ENCODE measurements around the gene POTEF. TPM values are rescaled to one million over a fixed set of nuclear protein-coding genes. Genes with fewer than 3 reads are reported as not detected.

Gene POTEF
- total and polyA plus RNA-seq, 2 of the 4 experiments (the other 2 are of a cell fraction), result not detected

DNA sequence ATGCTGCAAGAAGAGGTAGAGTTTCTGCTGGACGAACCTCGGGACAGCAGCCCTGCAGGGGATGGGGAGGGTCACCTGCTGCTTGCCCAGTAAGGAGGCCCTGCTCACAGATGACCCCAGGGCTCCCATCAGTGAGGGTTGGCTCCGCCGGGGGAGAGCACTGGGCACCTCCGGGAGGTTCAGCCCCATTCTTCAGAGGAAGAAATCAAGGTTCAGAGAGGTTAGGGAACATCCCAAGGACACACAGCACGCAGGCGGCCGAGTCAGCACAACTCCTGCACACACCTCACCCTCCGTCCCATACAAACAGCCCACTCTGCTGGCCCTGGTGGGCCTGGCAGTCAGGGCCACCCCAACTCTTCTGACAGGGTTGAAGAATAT, 27.6 kb upstream of the POTEF start:
- Histone ChIP-seq H4K5ac (ENCODE audit: low read depth, low read length) (no peak overlapping the region), H3K14ac (replicated peaks; ENCODE audit: low read depth, low read length) (no peak overlapping the region), H2BK15ac (ENCODE audit: low read depth, low read length) (no peak overlapping the region), H3K27ac (ENCODE audit: insufficient read depth, low read length) (no peak overlapping the region), H3K23ac (ENCODE audit: low read depth, low read length) (no peak overlapping the region), H3K18ac (ENCODE audit: low read depth, low read length) (no peak overlapping the region), H3K27me3 (ENCODE audit: control insufficient read depth, insufficient read depth, low read length) (no peaks in the 10 kb centered on the region), H3K4me3 (ENCODE audit: insufficient read depth, low read depth, low read length) (no peak overlapping the region), H4K91ac (ENCODE audit: insufficient read depth, low read depth, low read length) (no peak overlapping the region), H3K4me2 (ENCODE audit: low read depth, low read length) (no peak overlapping the region), H3K56ac (ENCODE audit: extremely low read depth, insufficient read depth, low read length) (no peak overlapping the region), H2BK120ac (ENCODE audit: low read depth, low read length) (no peak overlapping the region), H2AK9ac (replicated peaks; ENCODE audit: low read depth, low read length, poor library complexity) (no peak overlapping the region), H3K4ac (ENCODE audit: low read depth, low read length) (no peak overlapping the region), H2BK5ac (ENCODE audit: low read depth, low read length, poor library complexity, severe bottlenecking) (no peak overlapping the region), H2BK20ac (ENCODE audit: low read depth, low read length) (no peak overlapping the region), H2AFZ (replicated peaks; ENCODE audit: low read length, poor library complexity) (no peak overlapping the region), H4K8ac (ENCODE audit: low read depth in 2 of 2, low read length in 2 of 2) (no peak overlapping the region), H3K9me3 (ENCODE audit: control insufficient read depth, insufficient read depth, low read length) (no peaks in the 10 kb centered on the region), H3K79me1 (ENCODE audit: low read depth in 1 of 2, low read length in 2 of 2) (no peaks in the 10 kb centered on the region), H3K4me1 (ENCODE audit: control insufficient read depth, insufficient read depth, low read length) (no peaks in the 10 kb centered on the region), H3K9me1 (ENCODE audit: insufficient read depth, low read length) (no peaks in the 10 kb centered on the region), H2AK5ac (ENCODE audit: low read depth, low read length) (no peak overlapping the region), H4K20me1 (ENCODE audit: insufficient read depth, low read length) (no peaks in the 10 kb centered on the region), H3K9ac (ENCODE audit: low read depth, low read length) (no peak overlapping the region), H3K36me3 (ENCODE audit: control insufficient read depth, insufficient read depth, low read length) (peaks cover 33% of the 10 kb centered on the region; the same call in 1 of the 2 replicates)
- BruUV-seq (replicated peaks), result no TSS peak
- intact Hi-C loops (cut with micrococcal nuclease), result loop anchor here (1.0 kb wide), 1 partner anchor 176 kb away; no protein-coding TSS in a partner anchor
- dilution Hi-C loops (cut with HindIII; ENCODE audit: low sequenced_read_pairs, unreplicated experiment), result no loop called here
- TF ChIP-seq, protein P1, sequence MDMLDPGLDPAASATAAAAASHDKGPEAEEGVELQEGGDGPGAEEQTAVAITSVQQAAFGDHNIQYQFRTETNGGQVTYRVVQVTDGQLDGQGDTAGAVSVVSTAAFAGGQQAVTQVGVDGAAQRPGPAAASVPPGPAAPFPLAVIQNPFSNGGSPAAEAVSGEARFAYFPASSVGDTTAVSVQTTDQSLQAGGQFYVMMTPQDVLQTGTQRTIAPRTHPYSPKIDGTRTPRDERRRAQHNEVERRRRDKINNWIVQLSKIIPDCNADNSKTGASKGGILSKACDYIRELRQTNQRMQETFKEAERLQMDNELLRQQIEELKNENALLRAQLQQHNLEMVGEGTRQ (IDR thresholded peaks at IDR 0.05; ENCODE audit: low read depth, low read length), result no peak
- no peak for TF ChIP-seq NFE2L2 (IDR thresholded peaks at IDR 0.05; ENCODE audit: low read depth, low read length)
- TF ChIP-seq BHLHE40 (IDR thresholded peaks at IDR 0.05; ENCODE audit: low read depth, low read length), result no peak
- TF ChIP-seq MXI1 (IDR thresholded peaks at IDR 0.05; ENCODE audit: borderline replicate concordance, low read depth, low read length), result no peak
- TF ChIP-seq CEBPB (IDR thresholded peaks at IDR 0.05; ENCODE audit: low read depth, low read length), result no peak
- TF ChIP-seq, protein P2, sequence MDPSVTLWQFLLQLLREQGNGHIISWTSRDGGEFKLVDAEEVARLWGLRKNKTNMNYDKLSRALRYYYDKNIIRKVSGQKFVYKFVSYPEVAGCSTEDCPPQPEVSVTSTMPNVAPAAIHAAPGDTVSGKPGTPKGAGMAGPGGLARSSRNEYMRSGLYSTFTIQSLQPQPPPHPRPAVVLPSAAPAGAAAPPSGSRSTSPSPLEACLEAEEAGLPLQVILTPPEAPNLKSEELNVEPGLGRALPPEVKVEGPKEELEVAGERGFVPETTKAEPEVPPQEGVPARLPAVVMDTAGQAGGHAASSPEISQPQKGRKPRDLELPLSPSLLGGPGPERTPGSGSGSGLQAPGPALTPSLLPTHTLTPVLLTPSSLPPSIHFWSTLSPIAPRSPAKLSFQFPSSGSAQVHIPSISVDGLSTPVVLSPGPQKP (IDR thresholded peaks at IDR 0.05; ENCODE audit: borderline replicate concordance, low read depth, low read length), result no peak
- TF ChIP-seq, protein P3, sequence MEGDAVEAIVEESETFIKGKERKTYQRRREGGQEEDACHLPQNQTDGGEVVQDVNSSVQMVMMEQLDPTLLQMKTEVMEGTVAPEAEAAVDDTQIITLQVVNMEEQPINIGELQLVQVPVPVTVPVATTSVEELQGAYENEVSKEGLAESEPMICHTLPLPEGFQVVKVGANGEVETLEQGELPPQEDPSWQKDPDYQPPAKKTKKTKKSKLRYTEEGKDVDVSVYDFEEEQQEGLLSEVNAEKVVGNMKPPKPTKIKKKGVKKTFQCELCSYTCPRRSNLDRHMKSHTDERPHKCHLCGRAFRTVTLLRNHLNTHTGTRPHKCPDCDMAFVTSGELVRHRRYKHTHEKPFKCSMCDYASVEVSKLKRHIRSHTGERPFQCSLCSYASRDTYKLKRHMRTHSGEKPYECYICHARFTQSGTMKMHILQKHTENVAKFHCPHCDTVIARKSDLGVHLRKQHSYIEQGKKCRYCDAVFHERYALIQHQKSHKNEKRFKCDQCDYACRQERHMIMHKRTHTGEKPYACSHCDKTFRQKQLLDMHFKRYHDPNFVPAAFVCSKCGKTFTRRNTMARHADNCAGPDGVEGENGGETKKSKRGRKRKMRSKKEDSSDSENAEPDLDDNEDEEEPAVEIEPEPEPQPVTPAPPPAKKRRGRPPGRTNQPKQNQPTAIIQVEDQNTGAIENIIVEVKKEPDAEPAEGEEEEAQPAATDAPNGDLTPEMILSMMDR (conservative IDR thresholded peaks at IDR 0.05; ENCODE audit: low read depth, low read length), result no peak
- TF ChIP-seq MAZ (IDR thresholded peaks at IDR 0.05; ENCODE audit: borderline replicate concordance, low read depth, low read length), result no peak
- no peak for TF ChIP-seq FOS (IDR thresholded peaks at IDR 0.05; ENCODE audit: low read depth, low read length)
- ChIA-PET POLR2A (ENCODE audit: unreplicated experiment) (no interaction called here), CTCF (interaction anchor here (1.5 kb wide), 1 partner anchor 176 kb away, joined by 5 read pairs; no protein-coding TSS in a partner anchor)
- in situ Hi-C loops (cut with MboI; ENCODE audit: low sequenced_read_pairs), result loop anchor here (25.0 kb wide), 1 partner anchor 1356 kb away; no protein-coding TSS in a partner anchor
- no CpG with 5 or more reads among the region's 9 CpGs for WGBS, 2 experiments (ENCODE audit: extremely low coverage in 2 of 2, insufficient read length in 1 of 2)
- ATAC-seq (ENCODE audit: low read depth) (no peak), DNase-seq (no peak)

All from IMR-90 (cell line).